DND-41 (cell line): ENCODE results near the gene TLE4.

ENCODE experiments used
- EZH2 ChIP-seq: IDR thresholded peaks from 3 replicates; pipeline ENCODE4 v1.6.1; 2012; ENCODE audit warnings: borderline replicate concordance, low read depth, mild to moderate bottlenecking, moderate library complexity, low read length, inconsistent platforms; ENCODE audit not compliant: severe bottlenecking
- TF ChIP-seq, protein P1 (sequence below): IDR thresholded peaks from 2 replicates; pipeline ENCODE4 v1.5.1; 2012; ENCODE audit warnings: borderline replicate concordance, low read length, moderate library complexity, mild to moderate bottlenecking; ENCODE audit not compliant: poor library complexity, severe bottlenecking; ENCODE audit errors: extremely low read depth

DNA sequence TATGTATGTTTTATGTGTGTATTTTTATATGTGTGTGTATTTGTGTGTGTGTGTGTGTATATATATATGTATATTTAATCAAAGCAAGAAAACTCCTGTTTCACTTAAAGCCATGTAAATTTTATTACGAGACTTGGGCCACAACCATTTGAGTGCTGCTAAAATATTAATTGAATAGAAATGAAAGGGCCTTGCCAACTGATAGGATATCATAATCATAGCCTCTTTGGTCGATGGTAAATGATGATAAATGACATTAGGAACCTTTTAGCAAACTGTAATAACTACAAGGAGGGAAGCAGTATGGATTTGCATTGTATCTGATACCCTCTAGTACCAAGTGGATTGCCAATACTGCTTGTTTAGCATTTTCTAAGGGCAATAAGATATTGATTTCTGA lies 7.9 kb downstream of the TLE4 start:
- TF ChIP-seq, protein P1, sequence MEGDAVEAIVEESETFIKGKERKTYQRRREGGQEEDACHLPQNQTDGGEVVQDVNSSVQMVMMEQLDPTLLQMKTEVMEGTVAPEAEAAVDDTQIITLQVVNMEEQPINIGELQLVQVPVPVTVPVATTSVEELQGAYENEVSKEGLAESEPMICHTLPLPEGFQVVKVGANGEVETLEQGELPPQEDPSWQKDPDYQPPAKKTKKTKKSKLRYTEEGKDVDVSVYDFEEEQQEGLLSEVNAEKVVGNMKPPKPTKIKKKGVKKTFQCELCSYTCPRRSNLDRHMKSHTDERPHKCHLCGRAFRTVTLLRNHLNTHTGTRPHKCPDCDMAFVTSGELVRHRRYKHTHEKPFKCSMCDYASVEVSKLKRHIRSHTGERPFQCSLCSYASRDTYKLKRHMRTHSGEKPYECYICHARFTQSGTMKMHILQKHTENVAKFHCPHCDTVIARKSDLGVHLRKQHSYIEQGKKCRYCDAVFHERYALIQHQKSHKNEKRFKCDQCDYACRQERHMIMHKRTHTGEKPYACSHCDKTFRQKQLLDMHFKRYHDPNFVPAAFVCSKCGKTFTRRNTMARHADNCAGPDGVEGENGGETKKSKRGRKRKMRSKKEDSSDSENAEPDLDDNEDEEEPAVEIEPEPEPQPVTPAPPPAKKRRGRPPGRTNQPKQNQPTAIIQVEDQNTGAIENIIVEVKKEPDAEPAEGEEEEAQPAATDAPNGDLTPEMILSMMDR, result no peak
- TF ChIP-seq EZH2, result no peak
